Ovary (tissue), 3 donors: Measurements from ENCODE around the gene COL13A1.

ENCODE experiments used
- CTCF ChIP-seq, 3 donors: fragments of 450-650 bp in 2 of 3; fragments of 200-600 bp in 1 of 3; IDR thresholded peaks; one replicate each; pipeline versions ENCODE4 v1.5.1 to v1.8.0; 2016 to 2022; ENCODE audit warnings: antibody characterized with exemption in 3 of 3, mild to moderate bottlenecking in 1 of 3
- EP300 ChIP-seq: sonication (generic); formaldehyde crosslinking; IDR thresholded peaks from one replicate; pipeline ENCODE4 v1.6.1; 2017; ENCODE audit warnings: antibody characterized with exemption
- POLR2A ChIP-seq: fragments of 450-650 bp; IDR thresholded peaks from one replicate; pipeline ENCODE4 v1.6.1; 2017; ENCODE audit warnings: antibody characterized with exemption, mild to moderate bottlenecking, moderate library complexity
- donor health status: DM: no; HTN: no; CAD: no.

- TF ChIP-seq CTCF (IDR thresholded peaks at IDR 0.05), result no peak
- no peak for TF ChIP-seq POLR2A
- no peak for TF ChIP-seq EP300
Observed at GRCh38 chr10:69772933-69773704, 28.6 kb upstream of the COL13A1 start.
